Ishikawa (cell line): ENCODE measurements around the gene CARMIL1.
A peak's percentile ranks its signal among the peaks of the same experiment; 100 is the strongest.

ENCODE experiments used
- CEBPB ChIP-seq: IDR thresholded peaks from 2 replicates; pipeline ENCODE4 v1.6.1; 2012
- CREB1 ChIP-seq: IDR thresholded peaks from 2 replicates; pipeline ENCODE4 v1.6.1; 2012; ENCODE audit warnings: low read depth
- EGR1 ChIP-seq: IDR thresholded peaks from 2 replicates; pipeline ENCODE4 v1.6.1; 2012
- EP300 ChIP-seq: IDR thresholded peaks from 2 replicates; pipeline ENCODE4 v1.6.1; 2012; ENCODE audit warnings: borderline replicate concordance
- FOXM1 ChIP-seq: IDR thresholded peaks from 2 replicates; pipeline ENCODE4 v1.6.1; 2012; ENCODE audit warnings: low read depth, borderline replicate concordance
- MAX ChIP-seq: IDR thresholded peaks from 2 replicates; pipeline ENCODE4 v1.6.1; 2012
- NFIC ChIP-seq: IDR thresholded peaks from 2 replicates; pipeline ENCODE4 v1.6.1; 2012
- RAD21 ChIP-seq: IDR thresholded peaks from 2 replicates; pipeline ENCODE4 v1.6.1; 2012; ENCODE audit warnings: low read depth
- TAF1 ChIP-seq: IDR thresholded peaks from 2 replicates; pipeline ENCODE4 v1.6.1; 2012; ENCODE audit warnings: low read depth, mild to moderate bottlenecking
- TCF12 ChIP-seq: IDR thresholded peaks from 2 replicates; pipeline ENCODE4 v1.6.1; 2012; ENCODE audit warnings: low read depth
- TEAD4 ChIP-seq: IDR thresholded peaks from 2 replicates; pipeline ENCODE4 v1.6.1; 2012
- USF1 ChIP-seq: IDR thresholded peaks from 2 replicates; pipeline ENCODE4 v1.6.1; 2012
- YY1 ChIP-seq: IDR thresholded peaks from 2 replicates; pipeline ENCODE4 v1.6.1; 2012; ENCODE audit warnings: low read depth
- ZBTB7A ChIP-seq: IDR thresholded peaks from 2 replicates; pipeline ENCODE4 v1.6.1; 2012; ENCODE audit warnings: low read depth
- TF ChIP-seq, protein P1 (sequence below): IDR thresholded peaks from 2 replicates; pipeline ENCODE4 v1.6.1; 2012; ENCODE audit warnings: low read depth, mild to moderate bottlenecking

CARMIL1 gene

GRCh38 chr6:25642667-25643328, 363.6 kb downstream of the CARMIL1 start:
- no peak for TF ChIP-seq ZBTB7A
- no peak for TF ChIP-seq CREB1
- no peak for TF ChIP-seq FOXM1
- TF ChIP-seq TAF1, result no peak
- TF ChIP-seq YY1, result no peak
- TF ChIP-seq MAX, result no peak
- TF ChIP-seq, protein P1, sequence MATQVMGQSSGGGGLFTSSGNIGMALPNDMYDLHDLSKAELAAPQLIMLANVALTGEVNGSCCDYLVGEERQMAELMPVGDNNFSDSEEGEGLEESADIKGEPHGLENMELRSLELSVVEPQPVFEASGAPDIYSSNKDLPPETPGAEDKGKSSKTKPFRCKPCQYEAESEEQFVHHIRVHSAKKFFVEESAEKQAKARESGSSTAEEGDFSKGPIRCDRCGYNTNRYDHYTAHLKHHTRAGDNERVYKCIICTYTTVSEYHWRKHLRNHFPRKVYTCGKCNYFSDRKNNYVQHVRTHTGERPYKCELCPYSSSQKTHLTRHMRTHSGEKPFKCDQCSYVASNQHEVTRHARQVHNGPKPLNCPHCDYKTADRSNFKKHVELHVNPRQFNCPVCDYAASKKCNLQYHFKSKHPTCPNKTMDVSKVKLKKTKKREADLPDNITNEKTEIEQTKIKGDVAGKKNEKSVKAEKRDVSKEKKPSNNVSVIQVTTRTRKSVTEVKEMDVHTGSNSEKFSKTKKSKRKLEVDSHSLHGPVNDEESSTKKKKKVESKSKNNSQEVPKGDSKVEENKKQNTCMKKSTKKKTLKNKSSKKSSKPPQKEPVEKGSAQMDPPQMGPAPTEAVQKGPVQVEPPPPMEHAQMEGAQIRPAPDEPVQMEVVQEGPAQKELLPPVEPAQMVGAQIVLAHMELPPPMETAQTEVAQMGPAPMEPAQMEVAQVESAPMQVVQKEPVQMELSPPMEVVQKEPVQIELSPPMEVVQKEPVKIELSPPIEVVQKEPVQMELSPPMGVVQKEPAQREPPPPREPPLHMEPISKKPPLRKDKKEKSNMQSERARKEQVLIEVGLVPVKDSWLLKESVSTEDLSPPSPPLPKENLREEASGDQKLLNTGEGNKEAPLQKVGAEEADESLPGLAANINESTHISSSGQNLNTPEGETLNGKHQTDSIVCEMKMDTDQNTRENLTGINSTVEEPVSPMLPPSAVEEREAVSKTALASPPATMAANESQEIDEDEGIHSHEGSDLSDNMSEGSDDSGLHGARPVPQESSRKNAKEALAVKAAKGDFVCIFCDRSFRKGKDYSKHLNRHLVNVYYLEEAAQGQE, result no peak
- TF ChIP-seq USF1, result no peak
- TF ChIP-seq CEBPB, result no peak
- no peak for TF ChIP-seq TEAD4
- no peak for TF ChIP-seq EGR1
- no peak for TF ChIP-seq TCF12
- no peak for TF ChIP-seq NFIC
- TF ChIP-seq RAD21, result no peak
- TF ChIP-seq EP300, result no peak

- TF ChIP-seq YY1 (no peak), EGR1 (no peak), FOXM1 (no peak), EP300 (no peak), CREB1 (no peak), USF1 (no peak), TAF1 (no peak), ZBTB7A (no peak), TEAD4 (no peak), TCF12 (no peak), RAD21 (no peak)
Observed at GRCh38 chr6:25645916-25646315, 366.7 kb downstream of the CARMIL1 start.

DNA sequence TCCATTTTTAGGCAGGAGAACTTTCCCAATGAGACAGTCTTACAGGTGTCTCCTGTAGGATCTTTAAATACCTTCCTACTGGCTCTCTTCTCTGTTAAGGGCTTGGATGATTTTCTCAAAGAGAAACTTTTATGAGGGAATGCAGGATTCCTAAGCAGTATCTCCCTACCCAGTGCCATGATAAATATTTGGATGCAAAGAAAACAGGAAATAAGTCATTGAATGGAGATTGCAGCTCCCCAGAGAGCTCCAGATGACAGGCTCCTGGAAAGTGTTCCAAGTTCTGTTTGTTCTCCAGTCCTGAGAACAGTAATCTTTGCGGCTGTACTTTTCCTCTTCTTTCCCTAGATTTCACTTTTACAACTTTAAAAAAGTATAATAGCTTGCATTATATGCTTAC, 370.4 kb downstream of the CARMIL1 start:
- no peak for TF ChIP-seq EP300
- TF ChIP-seq TAF1, result no peak
- no peak for TF ChIP-seq CREB1
- TF ChIP-seq EGR1, result no peak
- TF ChIP-seq NFIC, result no peak

DNA sequence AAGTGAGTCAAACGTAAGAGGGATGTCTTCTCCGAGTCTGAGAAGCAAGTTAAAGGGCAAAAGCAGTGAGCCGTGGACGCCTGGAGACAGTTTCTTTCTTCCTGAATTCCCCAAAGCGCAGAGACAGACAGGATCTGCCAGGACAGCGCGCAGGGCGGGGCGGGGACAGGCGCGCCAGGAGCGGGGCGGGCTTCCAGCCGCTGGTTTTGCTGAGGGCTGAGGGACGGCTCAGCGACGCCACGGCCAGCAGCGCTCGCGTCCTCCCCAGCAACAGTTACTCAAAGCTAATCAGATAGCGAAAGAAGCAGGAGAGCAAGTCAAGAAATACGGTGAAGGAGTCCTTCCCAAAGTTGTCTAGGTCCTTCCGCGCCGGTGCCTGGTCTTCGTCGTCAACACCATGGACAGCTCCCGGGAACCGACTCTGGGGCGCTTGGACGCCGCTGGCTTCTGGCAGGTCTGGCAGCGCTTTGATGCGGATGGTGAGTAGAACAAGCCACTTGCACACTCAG, 372.9 kb downstream of the CARMIL1 start, which contains the start of gene SCGN:
SCGN (plus strand) TSS at position 209 of the 509 bp plus-strand sequence; CDS start at position 398, 189 bp downstream.
- TF ChIP-seq EGR1, result no peak
- TF ChIP-seq RAD21, result no peak
- no peak for TF ChIP-seq FOXM1
- TF ChIP-seq NFIC, result no peak
- TF ChIP-seq, protein P1, result peak; percentile 99
- TF ChIP-seq TEAD4, result no peak
- no peak for TF ChIP-seq ZBTB7A
- TF ChIP-seq MAX, result 0 out of 2 replicates have a peak, but pooled peaks have one; percentile 15
- TF ChIP-seq EP300, result no peak

GRCh38 chr6:25655723-25656122, 376.5 kb downstream of the CARMIL1 start:
- TF ChIP-seq TAF1 (no peak), FOXM1 (no peak), EGR1 (no peak), MAX (no peak), ZBTB7A (no peak), USF1 (no peak), CEBPB (no peak), RAD21 (no peak), CREB1 (no peak), NFIC (no peak), YY1 (no peak), TCF12 (no peak), EP300 (no peak), TEAD4 (no peak)
- TF ChIP-seq, protein P1, result no peak
